Measurements from ENCODE around the gene LYL1. TPM values are rescaled to one million over a fixed set of nuclear protein-coding genes. Genes with fewer than 3 reads are reported as not detected.
A peak's percentile ranks its signal among the peaks of the same experiment; 100 is the strongest.

LYL1 gene
- total and polyA plus RNA-seq, 8 donors, result 5.3 to 32.9 (median 9.9) TPM

GRCh38 chr19:13073263-13073662, 29.4 kb downstream of the LYL1 start:
- no peak for TF ChIP-seq CTCF (IDR thresholded peaks at IDR 0.05)
- peaks cover 4 to 20% of the 10 kb centered on the region in 2 donors for H3K4me1 ChIP-seq

GRCh38 chr19:13072188-13072908, 30.3 kb downstream of the LYL1 start:
- no peak overlapping the region for H3K27ac ChIP-seq
- peaks cover 0 to 28% of the 10 kb centered on the region in 2 donors for H3K36me3 ChIP-seq
- intact Hi-C loops (cut with DNase I), result no loop called here
- TF ChIP-seq CTCF (IDR thresholded peaks at IDR 0.05), result no peak
- H3K27me3 ChIP-seq, result no peaks in the 10 kb centered on the region
- ATAC-seq (no peak), DNase-seq (no peak)
- H3K4me1 ChIP-seq, result peaks cover 0 to 22% of the 10 kb centered on the region in 2 donors
- no peaks in the 10 kb centered on the region for H3K9me3 ChIP-seq
- no peak overlapping the region for H3K4me3 ChIP-seq

More at GRCh38 chr19:13073263-13073662, 29.4 kb downstream of the LYL1 start:
- H3K27ac ChIP-seq, result no peak overlapping the region
- no peak for ATAC-seq
- H3K9me3 ChIP-seq, result no peaks in the 10 kb centered on the region
- no peak for DNase-seq
- intact Hi-C loops (cut with DNase I), result no loop called here
- H3K27me3 ChIP-seq, result no peaks in the 10 kb centered on the region
- H3K4me3 ChIP-seq, result no peak overlapping the region
- peaks cover 0 to 28% of the 10 kb centered on the region in 2 donors for H3K36me3 ChIP-seq

- ATAC-seq (no peak), DNase-seq (no peak)
- Histone ChIP-seq H3K36me3 (peaks cover 0 to 23% of the 10 kb centered on the region in 2 donors), H3K27me3 (no peaks in the 10 kb centered on the region), H3K9me3 (no peaks in the 10 kb centered on the region), H3K4me1 (peaks cover 0 to 19% of the 10 kb centered on the region in 2 donors), H3K4me3 (no peak overlapping the region), H3K27ac (no peak overlapping the region)
- no peak for TF ChIP-seq CTCF (IDR thresholded peaks at IDR 0.05)
- intact Hi-C loops (cut with DNase I), result no loop called here
Observed at GRCh38 chr19:13071444-13072187, 31.0 kb downstream of the LYL1 start.

GRCh38 chr19:13070425-13071140, 32.1 kb downstream of the LYL1 start:
- DNase-seq (no peak), ATAC-seq (no peak)
- intact Hi-C loops (cut with DNase I), result no loop called here
- peaks cover 0 to 19% of the 10 kb centered on the region in 2 donors for H3K4me1 ChIP-seq
- no peak overlapping the region for H3K4me3 ChIP-seq
- no peaks in the 10 kb centered on the region for H3K9me3 ChIP-seq
- no peaks in the 10 kb centered on the region for H3K27me3 ChIP-seq
- TF ChIP-seq CTCF (IDR thresholded peaks at IDR 0.05), result no peak
- peak overlapping the region in 1 of 2 donors; percentile 18 for H3K27ac ChIP-seq
- H3K36me3 ChIP-seq, result peaks cover 0 to 13% of the 10 kb centered on the region in 2 donors

All from left lung (tissue), 10 donors.